HK-2 (cell line): ENCODE data around the gene CYB5RL.
A peak's percentile ranks its signal among the peaks of the same experiment; 100 is the strongest.
"Not testable (repeated sequence)": the region's sequence is repeated elsewhere in the genome, so short reads cannot be mapped to it uniquely, and the experiment has no call there.

Experiments
- DNase-seq: peaks from one replicate; pipeline ENCODE4 v3.0.0-alpha.2; 2018; ENCODE audit not compliant: unreplicated experiment

Gene CYB5RL

GRCh38 chr1:54199765-54200518, at the start of gene CYB5RL, which contains the start of gene MRPL37:
CYB5RL (minus strand) TSS chr1:54200030; CDS start chr1:54195616, 4,414 bp downstream.
MRPL37 (plus strand) TSS chr1:54200167; CDS start chr1:54200244, 77 bp downstream.
- DNase-seq, result peak; percentile 94

- DNase-seq, result no peak
Measured at GRCh38 chr1:54248966-54249365, 49.1 kb upstream of the CYB5RL start.

GRCh38 chr1:54247863-54248515, 48.2 kb upstream of the CYB5RL start:
- DNase-seq, result no peak

GRCh38 chr1:54246116-54246721, 46.4 kb upstream of the CYB5RL start:
- DNase-seq, result no peak

GRCh38 chr1:54245501-54245900, 45.7 kb upstream of the CYB5RL start:
- no peak for DNase-seq

GRCh38 chr1:54244655-54245054, 44.8 kb upstream of the CYB5RL start:
- DNase-seq, result no peak

- no peak for DNase-seq
Measured at GRCh38 chr1:54243022-54243421, 43.2 kb upstream of the CYB5RL start.

GRCh38 chr1:54241364-54241763, 41.5 kb upstream of the CYB5RL start:
- no peak for DNase-seq

GRCh38 chr1:54240741-54241335, 41.0 kb upstream of the CYB5RL start:
- no peak for DNase-seq

- DNase-seq, result no peak
Measured at GRCh38 chr1:54239631-54240031, 39.8 kb upstream of the CYB5RL start.

- no peak for DNase-seq
Measured at GRCh38 chr1:54239035-54239383, 39.2 kb upstream of the CYB5RL start.

GRCh38 chr1:54238353-54239034, 38.7 kb upstream of the CYB5RL start:
- DNase-seq, result no peak

GRCh38 chr1:54237586-54237985, 37.8 kb upstream of the CYB5RL start:
- DNase-seq, result no peak

GRCh38 chr1:54234284-54234683, 34.5 kb upstream of the CYB5RL start:
- DNase-seq, result no peak

- DNase-seq, result not testable (repeated sequence)
Measured at GRCh38 chr1:54233196-54233595, 33.4 kb upstream of the CYB5RL start.

- DNase-seq, result no peak
Measured at GRCh38 chr1:54230507-54231339, 30.9 kb upstream of the CYB5RL start.

GRCh38 chr1:54229281-54229891, 29.6 kb upstream of the CYB5RL start:
- peak; percentile 71 for DNase-seq

GRCh38 chr1:54228638-54229079, 28.8 kb upstream of the CYB5RL start:
- DNase-seq, result no peak

GRCh38 chr1:54227891-54228310, 28.1 kb upstream of the CYB5RL start:
- peak; percentile 59 for DNase-seq

- DNase-seq, result peak; percentile 90
Measured at GRCh38 chr1:54227091-54227602, 27.3 kb upstream of the CYB5RL start.
